Hematopoietic multipotent progenitor cell treated with erythropoietin and hydrocortisone succinate and interleukin-3 and kit ligand, for 8 days (in vitro differentiated cells): ENCODE data around the gene EEA1.
"Not testable (repeated sequence)": the region's sequence is repeated elsewhere in the genome, so short reads cannot be mapped to it uniquely, and the experiment has no call there.

Experiments used
- DNase-seq: peaks from one replicate; pipeline ENCODE4 v3.0.0-alpha.2; 2015

EEA1 gene

GRCh38 chr12:92794356-92794755, 134.7 kb downstream of the EEA1 start:
- DNase-seq = not testable (repeated sequence)

GRCh38 chr12:92786045-92786444, 143.1 kb downstream of the EEA1 start:
- no peak for DNase-seq

GRCh38 chr12:92785563-92785950, 143.5 kb downstream of the EEA1 start:
- DNase-seq = no peak

- peak; percentile 81 for DNase-seq
Measured at GRCh38 chr12:92784797-92785562, 144.1 kb downstream of the EEA1 start.

- DNase-seq = no peak
Measured at GRCh38 chr12:92784356-92784755, 144.7 kb downstream of the EEA1 start.

- DNase-seq = no peak
Measured at GRCh38 chr12:92779902-92780301, 149.2 kb downstream of the EEA1 start.

- no peak for DNase-seq
Measured at GRCh38 chr12:92778525-92778924, 150.6 kb downstream of the EEA1 start.

- no peak for DNase-seq
Measured at GRCh38 chr12:92775416-92775815, 153.7 kb downstream of the EEA1 start.

GRCh38 chr12:92771001-92771400, 158.1 kb downstream of the EEA1 start:
- no peak for DNase-seq

GRCh38 chr12:92769124-92769901, 159.8 kb downstream of the EEA1 start:
- no peak for DNase-seq

GRCh38 chr12:92765871-92766270, 163.2 kb downstream of the EEA1 start:
- DNase-seq = no peak

GRCh38 chr12:92764831-92765230, 164.3 kb downstream of the EEA1 start:
- no peak for DNase-seq

GRCh38 chr12:92762773-92763172, 166.3 kb downstream of the EEA1 start:
- no peak for DNase-seq

- no peak for DNase-seq
Measured at GRCh38 chr12:92759634-92760268, 169.3 kb downstream of the EEA1 start.

- DNase-seq = no peak
Measured at GRCh38 chr12:92757597-92758121, 171.4 kb downstream of the EEA1 start.

- DNase-seq = no peak
Measured at GRCh38 chr12:92756898-92757596, 172.0 kb downstream of the EEA1 start.

GRCh38 chr12:92753976-92754885, 174.9 kb downstream of the EEA1 start:
- DNase-seq = no peak

GRCh38 chr12:92749691-92750090, 179.4 kb downstream of the EEA1 start:
- not testable (repeated sequence) for DNase-seq

- no peak for DNase-seq
Measured at GRCh38 chr12:92747151-92747550, 181.9 kb downstream of the EEA1 start.

GRCh38 chr12:92745856-92746550, 183.1 kb downstream of the EEA1 start:
- no peak for DNase-seq

GRCh38 chr12:92743026-92743425, 186.1 kb downstream of the EEA1 start:
- no peak for DNase-seq
